ENCODE data around the gene PLEK2.

- TF ChIP-seq EZH2 (IDR thresholded peaks at IDR 0.05; ENCODE audit: low read length), result no peak
- no peak for TF ChIP-seq CTCF (optimal IDR thresholded peaks at IDR 0.05 in 1 of 3, IDR thresholded peaks at IDR 0.05 in 1 of 3, conservative IDR thresholded peaks at IDR 0.05 in 1 of 3; ENCODE audit: extremely low read depth in 1 of 3, insufficient read depth in 2 of 3, low read length in 3 of 3)
These were observed 38.6 kb downstream of the PLEK2 start for GRCh38 chr14:67373347-67373746.
